HepG2 (cell line): ENCODE measurements around the gene CYRIA. TPM values are rescaled to one million over a fixed set of nuclear protein-coding genes. Genes with fewer than 3 reads are reported as not detected.

Source experiments
- ATAC-seq: fragments of 200-7000 bp; cut with Tn5 transposase; 3 replicates; pipeline ENCODE4 v1.9.1; 2020; ENCODE audit warnings: mild to moderate bottlenecking, moderate library complexity
- BruUV-seq: library from RNA; stranded (reverse); fragments of 400-500 nt; replicated peaks from 2 replicates; lab custom pipeline; 2021; lab: Mats Ljungman, UMichigan
- CTCF ChIA-PET: fragments of 300-600 bp; formaldehyde crosslinking; extraction: SDS; loops from one replicate; lab custom pipeline; 2021; ENCODE audit warnings: low total read pairs, inconsistent platforms, low intra/inter-chr PET ratio; lab: Yijun Ruan, JAX
- POLR2A ChIA-PET: fragments of 350-600 bp; sonication (Branson Sonifier 250); formaldehyde crosslinking; loops from one replicate; lab custom pipeline; 2020; ENCODE audit warnings: antibody characterized with exemption, inconsistent platforms; lab: Yijun Ruan, JAX
- DNase-seq: peaks from one replicate; pipeline ENCODE4 v3.0.0-alpha.2; 2015; ENCODE audit warnings: low spot score
- FAIRE-seq: peaks from 3 replicates; lab custom pipeline; 2011; peaks lifted over from hg19 to GRCh38; lab: Jason Lieb, UNC
- H2AFZ ChIP-seq: one replicate; pipeline ENCODE4 v1.6.1; 2011; ENCODE audit warnings: low read length, inconsistent platforms
- H3K27ac ChIP-seq: fragments of 300-600 bp; 3 replicates; pipeline ENCODE4 v1.8.0; 2011; ENCODE audit warnings: mixed run types, mild to moderate bottlenecking, mixed read lengths, low read length, inconsistent platforms; ENCODE audit not compliant: insufficient read depth; ENCODE audit errors: extremely low read length
- H3K27me3 ChIP-seq, 2 experiments: fragments of 200-600 bp in 1 of 2; 2 replicates in 1 of 2; 3 replicates in 1 of 2; pipeline versions ENCODE4 v1.6.0 to v1.8.0; 2011; ENCODE audit warnings: low read length in 2 of 2, mild to moderate bottlenecking in 2 of 2, moderate library complexity in 2 of 2, inconsistent platforms in 1 of 2; ENCODE audit not compliant: insufficient read depth in 2 of 2, control insufficient read depth in 1 of 2
- H3K36me3 ChIP-seq, 2 experiments: fragments of 200-600 bp in 1 of 2; replicated peaks in 1 of 2; 2 replicates in 1 of 2; 3 replicates in 1 of 2; pipeline versions ENCODE4 v1.5.1 to v1.8.0; 2011; ENCODE audit warnings: low read length in 2 of 2, inconsistent platforms in 1 of 2; ENCODE audit not compliant: insufficient read depth in 2 of 2, control insufficient read depth in 1 of 2
- H3K4me1 ChIP-seq: 2 replicates; pipeline ENCODE4 v1.5.1; 2012; ENCODE audit warnings: low read length, inconsistent platforms; ENCODE audit not compliant: insufficient read depth
- H3K4me2 ChIP-seq: 2 replicates; pipeline ENCODE4 v1.6.0; 2011; ENCODE audit warnings: low read depth, low read length, inconsistent platforms
- H3K4me3 ChIP-seq, 3 experiments: fragments of 200-600 bp in 1 of 3; sonication (generic), shearing (Covaris generic) in 1 of 3; replicated peaks in 1 of 3; 2 replicates each; pipeline ENCODE4 v1.5.1; 2011 to 2016; ENCODE audit warnings: low read length in 3 of 3, inconsistent platforms in 2 of 3, low read depth in 2 of 3, mild to moderate bottlenecking in 2 of 3, control low read depth in 1 of 3, mixed read lengths in 1 of 3; ENCODE audit not compliant: insufficient read depth in 1 of 3
- H3K79me2 ChIP-seq: one replicate; pipeline ENCODE4 v1.6.1; 2011; ENCODE audit warnings: low read length, inconsistent platforms; ENCODE audit not compliant: insufficient read depth
- H3K9ac ChIP-seq: 2 replicates; pipeline ENCODE4 v1.6.0; 2011; ENCODE audit warnings: mild to moderate bottlenecking, low read depth, low read length, inconsistent platforms; ENCODE audit not compliant: insufficient read depth
- H3K9me3 ChIP-seq: 2 replicates; pipeline ENCODE4 v1.5.1; 2012; ENCODE audit warnings: mild to moderate bottlenecking, low read length
- H4K20me1 ChIP-seq: 2 replicates; pipeline ENCODE4 v1.6.0; 2011; ENCODE audit warnings: inconsistent platforms, mild to moderate bottlenecking, low read length, moderate library complexity; ENCODE audit not compliant: insufficient read depth
- CCAR2 ChIP-seq: fragments of 200-400 bp; formaldehyde crosslinking; optimal IDR thresholded peaks from 2 replicates; pipeline ENCODE3; 2018; ENCODE audit warnings: low read depth, mild to moderate bottlenecking, low read length, moderate library complexity
- GLI4 ChIP-seq: sonication (generic); formaldehyde crosslinking; IDR thresholded peaks from 2 replicates; pipeline ENCODE4 v1.5.1; 2020; ENCODE audit warnings: missing genetic modification reagents, mild to moderate bottlenecking, moderate library complexity, borderline replicate concordance
- ONECUT2 ChIP-seq: sonication (generic); formaldehyde crosslinking; IDR thresholded peaks from 2 replicates; pipeline ENCODE4 v1.4.0; 2020; ENCODE audit warnings: missing genetic modification reagents
- PPARG ChIP-seq: conservative IDR thresholded peaks from 2 replicates; pipeline ENCODE4 v1.6.1; 2016; ENCODE audit warnings: missing biosample characterization, missing genetic modification reagents
- RFXANK ChIP-seq: IDR thresholded peaks from 2 replicates; pipeline ENCODE4 v1.6.1; 2016
- TEAD2 ChIP-seq: sonication (generic); formaldehyde crosslinking; IDR thresholded peaks from 2 replicates; pipeline ENCODE4 v1.9.0; 2021; ENCODE audit warnings: missing genetic modification reagents
- TEAD3 ChIP-seq: optimal IDR thresholded peaks from 2 replicates; pipeline ENCODE3; 2016; ENCODE audit warnings: borderline replicate concordance
- XRCC5 ChIP-seq: fragments of 200-400 bp; formaldehyde crosslinking; optimal IDR thresholded peaks from 2 replicates; pipeline ENCODE3; 2017; ENCODE audit warnings: mild to moderate bottlenecking, low read length
- ZNF251 ChIP-seq: sonication (generic); formaldehyde crosslinking; IDR thresholded peaks from 2 replicates; pipeline ENCODE4 v1.9.0; 2021; ENCODE audit warnings: mild to moderate bottlenecking, missing genetic modification reagents
- ZNF749 ChIP-seq: sonication (generic); formaldehyde crosslinking; IDR thresholded peaks from 2 replicates; pipeline ENCODE4 v1.8.0; 2022; ENCODE audit warnings: mild to moderate bottlenecking, missing genetic modification reagents, moderate library complexity, borderline replicate concordance
- ZSCAN21 ChIP-seq: sonication (generic); formaldehyde crosslinking; IDR thresholded peaks from 2 replicates; pipeline ENCODE4 v1.8.0; 2022; ENCODE audit warnings: mild to moderate bottlenecking, missing genetic modification reagents, moderate library complexity, borderline replicate concordance
- WGBS: methylation state at CpG from one replicate; pipeline ENCODE4 v1.1.6; 2017; ENCODE audit warnings: low lambda C conversion rate; 5-methylcytosine and 5-hydroxymethylcytosine counted together
- in situ Hi-C: cut with HindIII; loops from 2 replicates; pipeline ENCODE4 v1.10.0; 2017; ENCODE audit warnings: low pct_unique_long_range_greater_than_20kb; ENCODE audit not compliant: extremely low pct_ligation_motif_present
- intact Hi-C: fragments of 100-400 bp; cut with micrococcal nuclease; formaldehyde crosslinking; loops from one replicate; pipeline ENCODE4 v1.10.0; 2022; ENCODE audit not compliant: unreplicated experiment
- polyA plus RNA-seq, 8 experiments: library from polyadenylated mRNA; depleted of rRNA in 3 of 8; stranded (reverse) in 7 of 8; unstranded in 1 of 8; fragments of >200 nt; fragmentation: Illumina TruSeq in 4 of 8; extraction: Trizol in 4 of 8; gene quantifications; 2 replicates each; pipeline versions ENCODE4 v1.2.1 to v1.2.3, GENCODE V29; 2011 to 2016; ENCODE audit warnings: low read depth in 4 of 8, missing spikeins in 1 of 8, mixed read lengths in 1 of 8; ENCODE audit not compliant: insufficient read depth in 1 of 8
- total RNA-seq, 5 experiments: library from RNA; depleted of rRNA; stranded (reverse); fragments of >200 nt; fragmentation: Illumina TruSeq; extraction: Trizol; gene quantifications; 2 replicates each; pipeline ENCODE4 v1.2.3, GENCODE V29; 2016; ENCODE audit warnings: low read depth in 1 of 5
- TF ChIP-seq, protein P1 (sequence below): sonication (generic); formaldehyde crosslinking; IDR thresholded peaks from 2 replicates; pipeline ENCODE4 v1.4.0; 2020; ENCODE audit warnings: missing genetic modification reagents

CYRIA gene
- total and polyA plus RNA-seq, 2 of the 13 experiments (the other 11 are each of a cell fraction or from before 2014, with no cell fraction given): 0.09 TPM; not detected in 1

DNA sequence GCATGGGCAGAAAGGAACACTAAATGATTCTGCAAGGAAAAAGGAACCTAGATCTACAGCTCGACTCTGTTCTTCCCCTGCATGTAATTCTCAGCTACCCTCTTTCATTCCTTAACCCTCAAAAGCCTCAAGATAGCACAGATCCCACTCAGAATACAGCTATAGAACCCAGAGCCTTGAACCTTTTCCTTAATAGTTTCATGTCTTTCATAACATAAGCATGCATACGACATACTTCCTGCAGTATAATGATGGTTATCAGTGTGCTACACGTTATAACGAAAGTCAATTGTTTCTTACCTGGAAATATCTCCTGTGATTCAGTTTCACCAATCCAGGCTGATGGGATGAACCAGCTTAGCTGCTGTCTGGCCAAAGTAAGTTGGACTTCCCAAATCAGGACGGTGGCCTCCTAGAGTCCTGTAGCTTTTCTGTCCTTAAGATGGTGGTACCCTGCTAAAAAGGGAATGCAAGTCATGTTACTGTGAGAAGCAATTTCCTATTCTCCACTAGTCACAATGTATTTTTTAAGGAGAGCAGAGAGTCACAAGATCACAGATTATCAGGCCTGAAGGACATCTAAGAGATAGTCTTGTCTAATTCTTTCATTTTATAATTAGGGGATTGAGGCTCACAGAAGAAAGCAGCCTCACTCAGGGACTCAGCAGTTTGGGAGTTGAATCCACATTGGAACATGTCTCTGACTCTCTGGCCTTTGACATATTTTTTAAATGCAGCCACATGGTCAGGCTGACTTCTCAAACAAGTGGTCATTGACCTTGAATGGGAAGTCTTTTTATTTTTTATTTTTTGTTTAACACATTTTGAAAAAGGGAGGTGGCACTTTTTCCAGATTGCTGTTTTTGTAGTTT lies 41.8 kb downstream of the CYRIA start:
- no peaks in the 10 kb centered on the region for H3K9me3 ChIP-seq
- intact Hi-C loops (no loop called here), in situ Hi-C loops (no loop called here)
- no peak overlapping the region for H3K9ac ChIP-seq
- DNase-seq: no peak
- TF ChIP-seq XRCC5 (no peak), ZSCAN21 (CRISPR knock-in tag) (no peak), ZNF749 (CRISPR knock-in tag) (no peak), TEAD3 (no peak), ZNF251 (no peak), ONECUT2 (CRISPR knock-in tag) (no peak), PPARG (CRISPR knock-in tag) (no peak), TEAD2 (CRISPR knock-in tag) (no peak), GLI4 (no peak), RFXANK (no peak), CCAR2 (no peak)
- TF ChIP-seq, protein P1, sequence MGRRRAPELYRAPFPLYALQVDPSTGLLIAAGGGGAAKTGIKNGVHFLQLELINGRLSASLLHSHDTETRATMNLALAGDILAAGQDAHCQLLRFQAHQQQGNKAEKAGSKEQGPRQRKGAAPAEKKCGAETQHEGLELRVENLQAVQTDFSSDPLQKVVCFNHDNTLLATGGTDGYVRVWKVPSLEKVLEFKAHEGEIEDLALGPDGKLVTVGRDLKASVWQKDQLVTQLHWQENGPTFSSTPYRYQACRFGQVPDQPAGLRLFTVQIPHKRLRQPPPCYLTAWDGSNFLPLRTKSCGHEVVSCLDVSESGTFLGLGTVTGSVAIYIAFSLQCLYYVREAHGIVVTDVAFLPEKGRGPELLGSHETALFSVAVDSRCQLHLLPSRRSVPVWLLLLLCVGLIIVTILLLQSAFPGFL (CRISPR knock-in tag): no peak
- CTCF ChIA-PET: no interaction called here
- no peaks in the 10 kb centered on the region for H3K4me1 ChIP-seq
- no peak for ATAC-seq
- H3K27me3 ChIP-seq: peaks cover 0 to 11% of the 10 kb centered on the region in 2 experiments; a peak in 2 of 5 replicates
- POLR2A ChIA-PET: no interaction called here
- WGBS: 3% methylated on average over 5 of the region's 5 CpGs
- H3K27ac ChIP-seq: no peak overlapping the region
- H3K4me2 ChIP-seq: no peak overlapping the region
- BruUV-seq: no TSS peak
- no peak overlapping the region for H3K4me3 ChIP-seq
- no peaks in the 10 kb centered on the region for H3K79me2 ChIP-seq
- H4K20me1 ChIP-seq: no peaks in the 10 kb centered on the region
- H3K36me3 ChIP-seq: no peaks in the 10 kb centered on the region
- H2AFZ ChIP-seq: no peak overlapping the region
- no peak for FAIRE-seq
